Stomach (tissue), 9 donors: ENCODE results near the gene PDE9A. TPM values are rescaled to one million over a fixed set of nuclear protein-coding genes. Genes with fewer than 3 reads are reported as not detected.

Experiments used
- DNase-seq, 2 donors: peaks; one replicate each; pipeline versions ENCODE4 v3.0.0 to v3.0.0-alpha.2; 2013 to 2019
- H3K27ac ChIP-seq, 5 donors: fragments of 200-600 bp in 4 of 5; sonication (generic) in 4 of 5; one replicate each; pipeline ENCODE4 v1.5.1; 2013 to 2019; ENCODE audit warnings: mild to moderate bottlenecking in 1 of 5, moderate library complexity in 1 of 5
- H3K27me3 ChIP-seq, 3 donors: fragments of 200-600 bp; sonication (generic); one replicate each; pipeline ENCODE4 v1.5.1; 2017 to 2019; ENCODE audit warnings: mixed run types in 1 of 3
- H3K36me3 ChIP-seq, 4 donors: fragments of 200-600 bp; sonication (generic); 1 replicate in 3 of 4; 2 replicates in 1 of 4; pipeline ENCODE4 v1.5.1; 2016 to 2019
- H3K4me1 ChIP-seq, 4 donors: fragments of 200-600 bp; sonication (generic); one replicate each; pipeline ENCODE4 v1.5.1; 2016 to 2019
- H3K4me3 ChIP-seq, 4 donors: fragments of 200-600 bp; sonication (generic) in 3 of 4; one replicate each; pipeline ENCODE4 v1.5.1; 2016 to 2019; ENCODE audit warnings: mild to moderate bottlenecking in 1 of 4
- H3K9me3 ChIP-seq, 4 donors: fragments of 200-600 bp; sonication (generic); one replicate each; pipeline ENCODE4 v1.5.1; 2016 to 2019
- CTCF ChIP-seq, 7 experiments: fragments of 450-650 bp in 4 of 7; fragments of 200-600 bp in 3 of 7; sonication (generic) in 3 of 7; IDR thresholded peaks; one replicate each; pipeline ENCODE4 v1.5.1; 2016 to 2019; ENCODE audit warnings: antibody characterized with exemption in 7 of 7, control low read depth in 2 of 7, mild to moderate bottlenecking in 1 of 7
- EP300 ChIP-seq: sonication (generic); formaldehyde crosslinking; IDR thresholded peaks from one replicate; pipeline ENCODE4 v1.6.1; 2017; ENCODE audit warnings: antibody characterized with exemption
- POLR2A ChIP-seq, 4 donors: fragments of 450-650 bp; IDR thresholded peaks; one replicate each; pipeline ENCODE4 v1.6.1; 2016; ENCODE audit warnings: antibody characterized with exemption in 4 of 4, control low read depth in 2 of 4, mild to moderate bottlenecking in 1 of 4, moderate library complexity in 1 of 4
- POLR2AphosphoS5 ChIP-seq, 3 donors: sonication (generic); formaldehyde crosslinking; IDR thresholded peaks; one replicate each; pipeline ENCODE4 v1.6.1; 2016; ENCODE audit warnings: antibody characterized with exemption in 3 of 3
- WGBS, 5 donors: extraction: QIAGEN DNeasy Blood & Tissue Kit in 3 of 5; methylation state at CpG; one replicate each; pipeline versions ENCODE4 v1.1.5 to v1.1.7; 2013 to 2018; 5-methylcytosine and 5-hydroxymethylcytosine counted together
- intact Hi-C: fragments of 100-400 bp; cut with DNase I; formaldehyde crosslinking; loops from one replicate; pipeline ENCODE4 v1.15.1; 2023; ENCODE audit warnings: low total_unique reads
- polyA plus RNA-seq, 3 donors: library from polyadenylated mRNA; stranded (reverse); fragments of 200-250 nt; gene quantifications; one replicate each; pipeline ENCODE4 v1.2.3, GENCODE V29; 2013
- total RNA-seq, 5 donors: library from RNA; depleted of rRNA; stranded (reverse); fragments of >200 nt; gene quantifications; one replicate each; pipeline versions ENCODE4 v1.1.0 to v1.2.3, GENCODE V29; 2014 to 2016
- donor health status: healthy with polysubstance abuse.
- donor health status: Bipolar disorder and iron deficiency.
- donor health status: healthy.

PDE9A gene
- total and polyA plus RNA-seq, 8 donors, result 6.4 to 77.1 (median 11.9) TPM

- 93 to 97% (median 94%) methylated on average over 9 of the region's 9 CpGs for WGBS, 5 donors
- TF ChIP-seq EP300, result no peak
- TF ChIP-seq POLR2AphosphoS5 (IDR thresholded peaks at IDR 0.05), result no peak
- TF ChIP-seq CTCF (IDR thresholded peaks at IDR 0.05), result no peak
- TF ChIP-seq POLR2A (IDR thresholded peaks at IDR 0.05), result no peak
- Histone ChIP-seq H3K36me3 (peaks cover 0 to 92% (median 39%) of the 10 kb centered on the region in 4 donors), H3K9me3 (no peaks in the 10 kb centered on the region), H3K27me3 (no peaks in the 10 kb centered on the region), H3K4me1 (peaks cover 0 to 14% (median 9%) of the 10 kb centered on the region in 4 donors), H3K27ac (no peak overlapping the region), H3K4me3 (no peak overlapping the region)
- DNase-seq, result no peak
- intact Hi-C loops, result no loop called here
Measured at GRCh38 chr21:42764443-42764760, 111.0 kb downstream of the PDE9A start.

DNA sequence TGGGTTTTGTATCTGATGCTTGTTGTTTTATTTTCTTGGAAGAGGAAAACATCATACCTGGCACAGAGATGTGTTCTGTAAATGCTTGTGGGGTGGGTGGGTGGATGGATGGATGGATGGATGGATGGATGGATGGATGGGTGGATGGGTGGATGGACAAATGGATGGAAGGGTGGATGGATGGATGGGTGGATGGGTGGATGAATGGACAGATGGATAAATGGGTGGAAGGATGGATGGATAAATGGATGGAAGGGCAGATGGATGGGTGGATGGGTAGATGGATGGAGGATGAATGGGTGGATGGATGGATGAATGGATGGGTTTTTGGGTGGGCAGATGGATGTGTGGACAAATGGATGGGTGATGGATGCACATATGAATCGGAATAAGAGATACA lies 111.5 kb downstream of the PDE9A start:
- Histone ChIP-seq H3K4me1 (peaks cover 0 to 14% (median 9%) of the 10 kb centered on the region in 4 donors), H3K36me3 (peaks cover 0 to 96% (median 44%) of the 10 kb centered on the region in 4 donors), H3K4me3 (no peak overlapping the region), H3K9me3 (no peaks in the 10 kb centered on the region), H3K27ac (no peak overlapping the region), H3K27me3 (no peaks in the 10 kb centered on the region)
- no peak for TF ChIP-seq POLR2AphosphoS5 (IDR thresholded peaks at IDR 0.05)
- WGBS, 5 donors, result 90 to 100% (median 95%) methylated on average over 1 of the region's 1 CpG
- DNase-seq, result no peak
- intact Hi-C loops, result no loop called here

- H3K27me3 ChIP-seq, result no peaks in the 10 kb centered on the region
- peaks cover 0 to 96% (median 52%) of the 10 kb centered on the region in 4 donors for H3K36me3 ChIP-seq
- peaks cover 0 to 9% (median 8%) of the 10 kb centered on the region in 4 donors for H3K4me1 ChIP-seq
- 84 to 97% (median 93%) methylated on average over 3 to 4 of the region's 4 CpGs for WGBS, 5 donors
- TF ChIP-seq POLR2AphosphoS5 (IDR thresholded peaks at IDR 0.05) (no peak), CTCF (IDR thresholded peaks at IDR 0.05) (no peak), EP300 (no peak), POLR2A (IDR thresholded peaks at IDR 0.05) (no peak)
- no peaks in the 10 kb centered on the region for H3K9me3 ChIP-seq
- H3K4me3 ChIP-seq, result no peak overlapping the region
- intact Hi-C loops, result no loop called here
- DNase-seq, result no peak
- no peak overlapping the region for H3K27ac ChIP-seq
Measured at GRCh38 chr21:42765656-42766055, 112.2 kb downstream of the PDE9A start.

- Histone ChIP-seq H3K36me3 (peaks cover 3 to 96% (median 63%) of the 10 kb centered on the region in 4 donors), H3K27ac (no peak overlapping the region), H3K27me3 (no peaks in the 10 kb centered on the region), H3K4me1 (no peaks in the 10 kb centered on the region), H3K9me3 (no peaks in the 10 kb centered on the region), H3K4me3 (no peak overlapping the region)
- no peak for DNase-seq
- 86 to 94% (median 90%) methylated on average over 19 to 27 of the region's 27 CpGs for WGBS, 5 donors
- intact Hi-C loops, result no loop called here
- TF ChIP-seq POLR2AphosphoS5 (IDR thresholded peaks at IDR 0.05) (no peak), CTCF (IDR thresholded peaks at IDR 0.05) (no peak), EP300 (no peak), POLR2A (IDR thresholded peaks at IDR 0.05) (no peak)
Measured at GRCh38 chr21:42766739-42767560, 113.5 kb downstream of the PDE9A start.

GRCh38 chr21:42767561-42767835 lies 114.1 kb downstream of the PDE9A start:
- WGBS, 5 donors, result 90 to 100% (median 94%) methylated on average over 5 to 8 of the region's 8 CpGs
- no peak for TF ChIP-seq POLR2A (IDR thresholded peaks at IDR 0.05)
- TF ChIP-seq EP300, result no peak
- TF ChIP-seq POLR2AphosphoS5 (IDR thresholded peaks at IDR 0.05), result no peak
- no peak for TF ChIP-seq CTCF (IDR thresholded peaks at IDR 0.05)
- H3K27ac ChIP-seq, result no peak overlapping the region
- H3K4me3 ChIP-seq, result no peak overlapping the region
- H3K9me3 ChIP-seq, result no peaks in the 10 kb centered on the region
- H3K4me1 ChIP-seq, result no peaks in the 10 kb centered on the region
- intact Hi-C loops, result no loop called here
- no peak for DNase-seq
- H3K36me3 ChIP-seq, result peaks cover 3 to 96% (median 62%) of the 10 kb centered on the region in 4 donors
- H3K27me3 ChIP-seq, result no peaks in the 10 kb centered on the region
